Colonic mucosa (tissue), 4 donors: ENCODE measurements around the gene PHTF2. TPM values are rescaled to one million over a fixed set of nuclear protein-coding genes. Genes with fewer than 3 reads are reported as not detected.

Experiments
- DNase-seq: peaks from one replicate; pipeline ENCODE4 v3.0.0-alpha.2; 2020
- H3K27ac ChIP-seq: fragments of 200-600 bp; one replicate; pipeline ENCODE4 v1.8.0; 2021
- H3K27me3 ChIP-seq: fragments of 200-600 bp; one replicate; pipeline ENCODE4 v1.8.0; 2021
- H3K36me3 ChIP-seq: fragments of 200-600 bp; one replicate; pipeline ENCODE4 v1.8.0; 2021
- H3K4me1 ChIP-seq: fragments of 200-600 bp; one replicate; pipeline ENCODE4 v1.8.0; 2021; ENCODE audit warnings: mild to moderate bottlenecking
- H3K4me3 ChIP-seq: fragments of 200-600 bp; one replicate; pipeline ENCODE4 v1.8.0; 2021
- H3K9ac ChIP-seq, 2 donors: one replicate each; pipeline ENCODE4 v1.7.0; 2013; ENCODE audit warnings: control low read depth in 2 of 2, low read depth in 2 of 2, low read length in 2 of 2
- H3K9me3 ChIP-seq: fragments of 200-600 bp; one replicate; pipeline ENCODE4 v1.8.0; 2021
- intact Hi-C: fragments of 100-400 bp; cut with DNase I; formaldehyde crosslinking; loops from one replicate; pipeline ENCODE4 v1.14.1; 2022
- total RNA-seq, 2 donors: library from RNA; stranded (reverse); fragmentation: NEBNext Ultra II Directional in 1 of 2; extraction: Animal tissue kit (Norgen Biotek cat#: 25700) in 1 of 2; gene quantifications; one replicate each; pipeline ENCODE4 v1.2.1, GENCODE V29; 2021
- TF ChIP-seq, protein P1 (sequence below): fragments of 200-600 bp; IDR thresholded peaks from one replicate; pipeline ENCODE4 v1.8.0; 2022; ENCODE audit warnings: antibody characterized with exemption, mild to moderate bottlenecking
- donor health status: healthy.
- donor health status: DM: no; HTN: no; CAD: no.
- donor health status: DM: no; HTN: no; CAD: no.

PHTF2 gene
- total RNA-seq, 2 donors from 2014 or later, result 9.7 to 13.9 TPM

DNA sequence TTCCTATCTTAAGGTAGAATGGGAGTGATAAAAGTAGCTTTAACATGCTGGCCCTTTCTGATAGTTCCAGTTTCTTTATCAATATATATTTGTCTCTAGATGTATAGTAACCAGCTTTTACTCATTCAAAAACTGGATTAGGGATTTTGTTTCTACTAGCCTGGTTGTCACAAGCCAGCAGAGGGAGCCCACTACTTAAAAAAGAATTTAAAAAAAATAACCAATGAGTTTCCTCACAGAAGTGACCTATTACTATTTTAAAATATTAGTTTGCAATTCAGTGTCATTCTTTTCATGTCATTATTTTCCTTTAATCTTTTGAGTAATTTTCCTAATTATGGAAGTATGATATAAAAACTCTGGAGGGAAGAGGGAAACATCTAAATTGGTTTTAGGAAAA lies 142.1 kb downstream of the PHTF2 start:
- no peaks in the 10 kb centered on the region for H3K4me1 ChIP-seq
- no peaks in the 10 kb centered on the region for H3K36me3 ChIP-seq
- TF ChIP-seq, protein P1, sequence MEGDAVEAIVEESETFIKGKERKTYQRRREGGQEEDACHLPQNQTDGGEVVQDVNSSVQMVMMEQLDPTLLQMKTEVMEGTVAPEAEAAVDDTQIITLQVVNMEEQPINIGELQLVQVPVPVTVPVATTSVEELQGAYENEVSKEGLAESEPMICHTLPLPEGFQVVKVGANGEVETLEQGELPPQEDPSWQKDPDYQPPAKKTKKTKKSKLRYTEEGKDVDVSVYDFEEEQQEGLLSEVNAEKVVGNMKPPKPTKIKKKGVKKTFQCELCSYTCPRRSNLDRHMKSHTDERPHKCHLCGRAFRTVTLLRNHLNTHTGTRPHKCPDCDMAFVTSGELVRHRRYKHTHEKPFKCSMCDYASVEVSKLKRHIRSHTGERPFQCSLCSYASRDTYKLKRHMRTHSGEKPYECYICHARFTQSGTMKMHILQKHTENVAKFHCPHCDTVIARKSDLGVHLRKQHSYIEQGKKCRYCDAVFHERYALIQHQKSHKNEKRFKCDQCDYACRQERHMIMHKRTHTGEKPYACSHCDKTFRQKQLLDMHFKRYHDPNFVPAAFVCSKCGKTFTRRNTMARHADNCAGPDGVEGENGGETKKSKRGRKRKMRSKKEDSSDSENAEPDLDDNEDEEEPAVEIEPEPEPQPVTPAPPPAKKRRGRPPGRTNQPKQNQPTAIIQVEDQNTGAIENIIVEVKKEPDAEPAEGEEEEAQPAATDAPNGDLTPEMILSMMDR, result peak; percentile 55
- no peaks in the 10 kb centered on the region for H3K9me3 ChIP-seq
- no peak for DNase-seq
- H3K4me3 ChIP-seq, result no peak overlapping the region
- H3K9ac ChIP-seq, result no peak overlapping the region
- intact Hi-C loops, result no loop called here
- no peak overlapping the region for H3K27ac ChIP-seq
- H3K27me3 ChIP-seq, result no peaks in the 10 kb centered on the region

DNA sequence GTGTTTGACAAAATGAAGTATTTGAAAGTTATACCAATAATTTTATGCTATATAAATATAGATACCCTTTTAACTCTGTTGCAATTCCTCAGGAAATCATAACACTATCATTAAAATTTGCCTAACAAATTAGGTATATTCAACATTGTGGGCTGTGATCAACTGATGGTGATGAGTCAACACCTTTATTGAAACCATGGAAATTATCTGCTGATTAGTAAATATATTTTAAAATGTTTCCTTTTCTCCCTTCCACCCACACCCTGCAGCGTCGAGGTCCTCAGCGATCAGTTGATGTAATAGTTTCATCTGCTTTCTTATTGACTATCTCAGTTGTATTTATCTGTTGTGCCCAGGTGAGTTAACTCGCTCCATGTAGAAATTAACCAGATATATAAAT lies 143.9 kb downstream of the PHTF2 start:
- Histone ChIP-seq H3K4me3 (no peak overlapping the region), H3K9me3 (no peaks in the 10 kb centered on the region), H3K27ac (no peak overlapping the region), H3K4me1 (no peaks in the 10 kb centered on the region), H3K9ac (no peak overlapping the region), H3K36me3 (no peaks in the 10 kb centered on the region), H3K27me3 (no peaks in the 10 kb centered on the region)
- intact Hi-C loops, result no loop called here
- TF ChIP-seq, protein P1, result no peak
- DNase-seq, result no peak

DNA sequence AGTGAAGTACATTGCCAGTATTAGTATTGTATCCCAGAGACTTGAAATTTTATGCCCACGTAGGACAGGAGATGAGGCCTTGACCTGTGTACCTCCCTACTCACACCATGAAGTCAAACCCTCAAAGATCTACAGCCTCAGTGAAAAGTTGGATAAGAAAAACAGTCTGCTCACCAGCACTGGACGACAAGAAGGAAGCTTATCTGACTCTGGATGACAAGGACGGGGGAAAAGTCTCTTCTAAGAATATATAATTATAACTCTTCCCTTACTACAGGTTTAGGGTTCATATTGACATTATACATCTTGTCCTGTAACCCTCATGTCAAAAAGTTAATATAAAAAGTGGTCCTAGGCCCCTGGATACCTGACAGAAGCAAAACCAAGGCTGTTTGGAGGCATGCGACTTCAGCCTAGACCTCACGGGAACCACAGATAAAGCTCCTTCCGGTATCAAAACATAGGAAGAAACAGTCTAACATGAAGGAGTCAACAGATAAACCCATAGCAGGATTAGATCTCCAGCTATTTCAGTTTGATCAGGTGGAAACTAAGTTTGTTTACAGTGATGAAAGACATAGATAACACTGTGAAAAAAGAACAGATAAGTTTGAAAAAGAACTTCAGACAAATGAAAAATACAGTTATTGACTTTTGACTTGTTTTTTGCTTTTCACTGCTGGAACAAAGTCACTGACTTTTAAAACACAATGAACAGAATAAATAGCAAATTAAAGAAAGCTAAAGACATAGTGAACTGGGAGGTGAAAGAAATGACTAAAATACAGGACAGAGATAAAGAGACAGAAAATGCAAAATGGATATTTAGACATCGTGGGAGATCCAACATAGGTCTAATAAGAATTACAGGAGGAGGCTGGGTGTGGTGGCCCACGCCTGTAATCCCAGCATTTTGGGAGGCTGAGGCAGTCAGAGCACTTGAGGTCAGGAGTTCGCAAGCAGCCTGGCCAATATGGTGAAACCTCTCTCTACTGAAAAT lies 145.9 kb downstream of the PHTF2 start:
- DNase-seq, result no peak
- Histone ChIP-seq H3K4me1 (no peaks in the 10 kb centered on the region), H3K4me3 (no peak overlapping the region), H3K27ac (no peak overlapping the region), H3K36me3 (no peaks in the 10 kb centered on the region), H3K9me3 (no peaks in the 10 kb centered on the region), H3K27me3 (no peaks in the 10 kb centered on the region), H3K9ac (no peak overlapping the region)
- intact Hi-C loops, result no loop called here
- TF ChIP-seq, protein P1, result no peak

DNA sequence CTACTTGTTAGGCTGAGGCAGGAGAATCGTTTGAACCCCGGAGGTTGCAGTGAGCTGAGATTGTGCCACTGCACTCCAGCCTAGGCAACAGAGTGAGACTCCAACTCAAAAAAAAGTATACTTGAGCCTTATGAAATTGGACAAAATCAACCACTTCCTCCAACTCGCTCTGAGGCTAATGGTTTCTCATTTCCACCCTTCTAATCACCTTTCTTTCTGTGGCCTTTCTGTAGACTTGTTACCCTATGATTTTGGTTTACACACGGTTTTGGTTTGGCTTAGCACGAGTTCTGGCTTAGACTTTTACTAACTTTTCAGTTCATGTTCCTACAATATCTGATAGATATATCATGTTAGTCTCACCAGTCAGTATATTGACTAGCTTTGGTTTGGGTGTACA lies 152.0 kb downstream of the PHTF2 start:
- no peak overlapping the region for H3K9ac ChIP-seq
- H3K4me3 ChIP-seq, result no peak overlapping the region
- TF ChIP-seq, protein P1, result no peak
- no peak for DNase-seq
- H3K9me3 ChIP-seq, result no peaks in the 10 kb centered on the region
- intact Hi-C loops, result no loop called here
- H3K27me3 ChIP-seq, result no peaks in the 10 kb centered on the region
- no peak overlapping the region for H3K27ac ChIP-seq
- no peaks in the 10 kb centered on the region for H3K36me3 ChIP-seq
- no peaks in the 10 kb centered on the region for H3K4me1 ChIP-seq

DNA sequence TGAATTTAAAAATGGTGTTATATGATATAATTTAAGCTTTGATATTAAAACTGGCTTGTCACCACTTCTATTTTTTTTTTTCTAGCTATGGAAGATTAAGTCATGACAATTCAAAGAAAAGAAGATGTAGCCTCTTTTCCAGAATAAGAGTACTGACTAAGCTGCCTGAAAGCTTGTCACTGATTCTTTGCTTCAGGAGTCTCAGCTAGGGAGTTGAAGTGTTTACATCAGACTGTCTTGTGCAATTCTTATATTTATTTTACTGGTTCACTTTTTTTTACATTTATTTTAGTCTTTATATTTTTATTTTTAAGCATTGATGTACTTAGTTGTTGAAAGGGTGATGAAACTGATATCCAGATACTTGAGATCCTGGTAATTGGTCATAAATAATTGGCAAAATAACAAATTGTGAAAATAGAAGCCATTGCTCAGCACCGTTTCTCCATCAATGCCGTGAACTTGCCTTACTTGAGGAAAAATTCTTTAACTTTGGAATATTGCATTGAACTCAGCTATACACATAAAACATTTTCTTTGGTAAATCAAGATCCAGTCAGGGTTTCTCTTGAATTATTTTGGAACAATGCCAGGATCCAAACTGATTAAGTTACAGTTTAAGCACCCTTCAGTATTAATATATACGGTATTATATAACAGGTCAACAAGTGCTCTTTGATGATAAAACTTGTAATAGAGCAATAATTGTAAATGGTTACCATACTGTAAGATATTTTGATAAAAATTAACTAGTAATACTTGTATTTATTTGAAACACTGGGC lies 156.4 kb downstream of the PHTF2 start:
- H3K27me3 ChIP-seq, result no peaks in the 10 kb centered on the region
- TF ChIP-seq, protein P1, result no peak

More for the DNA sequence above, 156.4 kb downstream of the PHTF2 start:
- Histone ChIP-seq H3K36me3 (no peaks in the 10 kb centered on the region), H3K9me3 (no peaks in the 10 kb centered on the region), H3K4me1 (no peaks in the 10 kb centered on the region), H3K27ac (no peak overlapping the region), H3K4me3 (no peak overlapping the region), H3K9ac (no peak overlapping the region)
- intact Hi-C loops, result no loop called here
- no peak for DNase-seq
